Measurements from ENCODE around the gene PACSIN1.

Gene PACSIN1

DNA sequence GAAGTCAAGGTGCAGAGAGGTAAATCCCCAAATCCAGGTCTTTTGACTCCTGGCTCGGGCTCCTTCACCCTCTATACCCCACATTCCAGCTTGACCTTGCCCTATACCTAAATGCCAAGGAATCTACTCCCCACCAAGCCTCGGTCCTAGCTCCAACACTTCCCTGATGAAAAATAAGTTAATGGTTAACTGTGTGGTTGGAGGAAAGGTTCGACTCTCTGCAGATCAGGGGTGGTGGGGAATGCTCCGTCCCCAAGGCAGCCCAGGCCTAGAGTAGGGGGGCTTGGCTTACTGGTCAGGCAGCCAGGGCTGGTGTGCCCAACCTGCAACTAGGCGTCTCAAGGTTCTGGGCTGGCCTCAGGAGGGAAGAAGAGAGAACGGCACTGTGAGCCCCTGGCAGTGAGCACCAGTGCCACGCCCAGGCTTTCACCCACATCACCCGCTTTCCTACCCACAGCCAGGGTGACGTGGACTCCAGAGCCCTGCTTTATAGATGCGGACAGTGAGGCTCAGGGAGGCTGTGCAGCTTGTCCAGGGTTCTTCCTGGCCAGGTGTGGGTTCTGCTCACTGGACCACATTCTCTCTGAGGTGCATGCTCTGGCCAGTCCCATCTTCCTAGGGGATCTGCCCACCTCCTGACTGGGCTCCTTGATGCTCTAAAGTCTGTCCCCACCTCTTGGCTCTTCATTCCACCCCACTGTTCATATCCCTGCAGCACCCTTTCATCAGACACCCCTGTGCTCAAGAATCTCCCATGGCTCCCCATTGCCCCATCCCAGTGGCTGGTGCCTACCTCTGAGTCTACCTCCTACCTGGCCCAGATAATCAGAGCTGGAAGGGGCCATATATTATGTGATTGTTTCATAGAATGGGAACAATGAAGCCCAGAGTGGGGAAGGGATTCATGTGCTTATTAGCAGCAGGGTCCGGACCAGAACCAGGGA, 82.1 kb downstream of the PACSIN1 start:
- no peak for DNase-seq

DNA sequence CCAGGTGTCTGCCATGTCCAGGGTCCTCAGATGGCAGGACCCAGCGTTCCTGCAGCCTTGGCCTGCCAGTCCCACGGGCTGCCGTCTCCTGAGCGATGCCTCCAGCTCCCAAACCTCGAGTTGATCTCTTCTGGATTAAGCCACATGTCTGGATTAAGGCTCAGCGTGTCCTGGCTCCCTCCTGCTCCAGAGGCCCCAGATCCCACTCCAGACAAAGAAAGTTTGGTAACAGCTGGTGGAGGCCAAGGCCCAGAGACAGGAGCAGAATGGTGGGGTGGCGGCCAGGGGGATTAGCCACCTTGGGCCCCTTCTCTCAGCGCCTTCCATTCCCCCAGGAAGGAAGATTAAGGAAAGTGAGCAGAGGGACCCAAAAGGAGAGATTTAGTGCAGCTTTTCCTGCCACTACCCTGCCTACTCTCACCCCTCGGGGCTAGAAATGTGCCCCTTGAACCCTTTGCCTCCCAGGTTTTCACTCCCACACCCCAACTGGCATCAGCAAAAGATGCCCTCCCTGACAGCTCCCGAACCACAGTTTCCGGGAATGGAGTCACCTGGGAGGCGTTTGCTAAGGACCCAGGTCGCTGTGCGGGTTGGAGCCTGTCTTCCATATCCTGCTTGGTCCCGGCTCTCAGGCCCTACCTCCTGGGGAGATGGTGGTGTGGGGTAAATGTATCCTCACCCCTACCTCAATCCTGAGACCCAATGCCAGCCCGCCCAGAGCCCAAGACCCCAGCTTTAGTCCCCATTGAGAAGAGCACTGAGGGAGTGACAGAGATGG, 83.3 kb downstream of the PACSIN1 start:
- DNase-seq = no peak

DNA sequence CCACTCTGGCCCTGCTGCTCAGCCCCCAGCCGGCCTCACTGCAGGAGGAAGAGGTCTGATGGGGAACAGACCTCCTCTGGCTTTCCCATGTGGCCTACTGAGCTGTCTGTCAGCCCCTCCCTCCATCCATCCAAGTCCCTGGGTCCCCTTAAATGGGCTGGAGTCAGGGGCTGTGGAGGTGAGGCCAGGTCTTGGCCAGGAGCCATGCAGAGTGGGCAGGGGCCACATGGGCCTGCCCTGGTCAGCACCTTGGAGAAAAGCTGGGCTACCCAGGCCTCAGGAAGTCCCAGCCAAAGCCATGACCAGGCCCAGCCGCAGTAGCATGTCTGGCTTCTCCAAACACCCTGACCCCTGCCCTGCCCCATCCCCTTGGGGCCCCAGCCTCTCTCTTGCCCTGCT, 83.9 kb downstream of the PACSIN1 start:
- no peak for DNase-seq

DNA sequence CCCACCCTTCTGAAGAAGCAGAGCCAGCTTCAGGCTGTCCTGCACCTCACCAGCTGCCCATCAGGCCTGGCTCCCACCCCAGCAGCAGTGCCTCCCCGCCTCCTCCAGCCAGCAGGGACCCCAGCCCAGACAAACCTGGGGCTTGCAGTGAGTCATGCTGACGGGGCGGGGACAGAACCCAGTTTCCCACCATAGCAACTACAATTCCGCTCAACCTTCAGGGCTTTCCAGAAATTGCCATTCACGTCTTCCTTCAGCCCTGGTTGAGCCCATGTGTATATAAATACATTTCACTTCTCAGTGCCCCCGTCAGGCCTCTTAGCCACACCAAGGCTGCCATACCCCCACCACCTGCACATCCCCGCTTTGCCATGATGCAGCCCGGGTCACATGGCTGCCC, 85.8 kb downstream of the PACSIN1 start:
- DNase-seq = no peak

DNA sequence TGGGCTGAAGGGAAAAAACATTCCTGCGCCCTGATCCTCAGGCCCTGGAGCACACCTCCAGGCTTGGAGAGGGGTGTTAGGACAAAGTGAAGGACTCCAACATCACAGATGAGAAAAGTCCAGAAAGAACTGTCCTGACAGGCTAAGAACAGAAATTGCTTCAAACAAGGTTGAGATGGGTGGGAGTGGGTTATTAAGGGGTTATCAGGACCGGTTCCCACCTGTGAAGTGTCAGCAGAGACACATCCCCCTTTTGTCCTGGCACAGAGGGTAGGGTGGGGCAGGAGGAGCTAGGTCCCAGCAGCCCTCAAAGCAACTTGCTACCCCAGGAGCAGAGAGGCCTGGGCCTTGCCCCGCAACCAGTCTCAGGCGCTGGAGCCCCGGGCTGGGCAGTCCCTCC, 86.7 kb downstream of the PACSIN1 start:
- no peak for DNase-seq

DNA sequence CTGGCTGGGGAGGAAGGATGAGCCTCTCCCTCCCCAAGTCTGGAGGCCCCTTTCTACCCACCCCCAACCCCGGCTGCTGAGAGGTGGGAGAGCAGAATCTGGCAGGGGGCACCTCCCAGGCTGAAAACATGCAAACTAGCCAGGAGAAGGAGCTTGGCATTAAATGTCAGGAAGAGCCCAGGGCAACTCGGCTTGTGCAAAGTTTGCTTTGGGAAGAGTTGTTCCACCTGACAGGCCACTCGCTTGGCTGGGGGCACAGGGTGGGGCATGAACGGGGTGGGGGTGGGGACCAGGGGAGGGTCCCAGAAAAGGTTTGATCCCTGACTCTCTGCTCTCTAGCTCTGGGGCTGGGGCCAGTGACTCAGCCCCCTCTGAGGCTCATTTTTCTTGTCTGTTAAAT, 87.3 kb downstream of the PACSIN1 start:
- no peak for DNase-seq

DNA sequence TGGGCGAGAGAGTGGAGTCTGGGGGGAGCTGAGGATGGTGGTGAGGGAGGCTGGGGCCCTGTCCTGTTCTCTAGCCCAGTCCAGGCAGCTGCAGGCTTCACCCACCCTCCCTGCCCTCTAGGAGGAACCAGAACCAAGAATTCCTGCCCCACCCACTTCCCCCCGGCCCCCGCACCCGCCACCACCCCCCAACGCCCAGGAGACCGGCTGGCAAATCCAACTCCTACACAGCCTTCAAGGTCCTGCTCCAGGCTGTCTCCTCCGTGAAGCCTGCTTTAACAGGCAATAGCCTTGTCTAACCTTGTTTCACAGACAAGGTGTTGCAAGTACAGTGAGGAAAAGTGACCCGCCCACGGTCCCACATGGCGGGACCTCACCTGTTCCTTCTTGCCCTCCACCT, 87.9 kb downstream of the PACSIN1 start:
- DNase-seq = no peak

DNA sequence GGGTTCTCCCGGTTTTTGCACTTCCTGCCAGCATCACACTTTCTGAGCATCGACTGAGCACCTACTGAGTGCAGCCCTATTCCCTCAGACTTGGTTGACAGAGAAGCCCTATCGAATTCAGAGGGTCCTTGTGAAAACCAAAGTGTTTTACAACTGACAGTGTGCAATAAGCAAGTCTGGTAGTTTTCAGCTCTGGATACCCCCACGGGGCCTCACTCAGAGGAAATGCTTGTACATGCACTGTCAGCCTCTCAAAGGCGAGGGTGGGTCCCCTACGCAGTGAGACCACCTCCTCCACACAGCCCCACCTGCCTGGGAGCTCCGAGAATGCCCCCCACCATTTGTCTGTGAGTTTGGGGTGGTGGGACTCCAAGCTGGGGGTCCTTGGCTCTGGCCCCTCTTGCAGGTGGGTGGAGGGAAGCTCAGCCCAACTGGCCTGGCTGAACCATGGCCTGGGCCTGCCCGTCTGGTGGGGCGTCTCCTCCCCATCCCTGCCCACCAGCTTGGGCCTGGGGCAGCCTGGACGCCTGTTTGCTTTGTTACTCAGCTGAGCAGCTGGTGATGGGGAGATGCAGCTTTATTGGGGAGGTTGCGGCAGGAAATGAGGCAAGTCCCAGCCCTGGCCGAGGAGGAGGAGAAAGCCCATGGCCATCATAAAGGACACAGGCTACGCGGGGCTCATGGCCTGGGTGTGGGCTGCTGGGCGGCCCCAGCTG, 88.6 kb downstream of the PACSIN1 start:
- no peak for DNase-seq

DNA sequence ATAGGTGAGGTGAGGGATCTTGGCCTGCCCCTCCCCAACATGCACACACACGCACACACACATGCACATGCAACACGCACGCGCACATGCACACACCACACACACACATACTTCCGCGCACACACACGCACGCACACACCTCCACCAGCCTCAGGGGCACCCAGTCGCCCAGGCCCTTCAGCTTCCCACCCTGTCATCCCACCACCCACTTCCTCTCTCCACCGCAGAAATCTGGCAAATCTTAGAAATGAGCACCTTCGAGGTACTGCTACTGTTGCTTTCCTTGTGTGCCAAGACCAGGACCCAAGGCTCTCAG, 89.1 kb downstream of the PACSIN1 start:
- DNase-seq = no peak

DNA sequence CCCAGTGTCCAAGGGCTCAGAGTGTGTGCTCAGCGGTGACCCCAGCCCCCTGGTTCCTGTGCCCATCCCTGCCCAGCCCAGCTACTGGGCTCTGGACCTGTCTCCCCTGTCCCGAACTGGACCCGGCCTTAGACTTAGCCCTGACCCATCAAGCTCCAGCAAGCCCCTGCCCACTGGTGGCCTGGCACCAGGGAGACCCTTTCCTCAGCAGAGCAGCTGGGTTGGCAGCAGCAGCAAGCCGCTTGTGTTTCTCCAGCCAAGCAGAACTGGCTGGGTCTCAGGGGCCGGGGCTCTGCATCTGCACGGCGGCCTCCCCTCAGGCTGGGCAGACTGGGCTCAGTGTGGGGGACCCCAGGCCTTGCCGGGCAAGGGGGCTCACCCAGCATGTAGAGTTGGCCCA, 89.5 kb downstream of the PACSIN1 start:
- no peak for DNase-seq

DNA sequence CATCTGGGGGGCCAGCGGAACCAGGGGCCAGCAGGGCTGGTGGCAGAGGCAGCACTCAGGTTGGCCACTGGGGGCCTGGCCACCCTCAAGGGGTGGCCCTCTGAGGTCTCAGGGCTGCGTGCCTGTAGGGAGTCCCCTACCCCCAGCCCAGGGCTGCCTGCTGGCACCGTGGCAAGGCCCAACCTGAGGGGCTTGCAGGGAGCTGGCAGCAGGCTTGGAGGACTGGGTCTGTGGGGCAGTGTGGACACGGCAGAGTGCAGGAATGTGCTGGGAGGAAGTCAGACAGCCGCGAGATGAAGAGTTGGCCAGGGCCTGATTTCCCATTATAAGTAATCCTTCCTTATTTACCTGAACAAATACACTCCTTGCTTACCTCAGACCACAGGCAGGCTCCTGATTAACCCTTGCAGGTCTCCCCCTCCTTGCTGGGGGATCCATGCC, 90.2 kb downstream of the PACSIN1 start, which contains the start of gene SPDEF:
SPDEF (minus strand) TSS at position 299 of the 441 bp plus-strand sequence. CDS start 11,874 bp downstream, outside the sequence.
- no peak for DNase-seq

DNA sequence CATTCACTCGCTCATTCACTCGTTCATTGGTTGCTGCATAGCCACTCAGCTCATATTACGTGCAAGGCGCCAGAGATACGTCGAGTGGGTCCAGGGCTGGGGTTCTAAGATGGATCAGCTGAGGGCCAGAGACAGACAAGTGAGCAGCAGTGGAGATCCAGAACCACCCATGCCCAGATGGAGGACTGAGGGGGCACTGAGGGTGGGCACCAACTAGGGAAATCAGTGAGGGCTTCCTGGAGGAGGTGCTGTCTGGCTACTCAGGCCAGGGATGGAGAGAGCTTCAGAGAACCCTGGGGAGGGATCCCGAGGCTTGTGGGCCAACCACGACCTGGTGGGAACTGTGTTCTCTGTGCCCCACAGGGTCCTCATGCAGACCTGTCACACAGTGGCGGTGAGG, 90.6 kb downstream of the PACSIN1 start:
- no peak for DNase-seq

DNA sequence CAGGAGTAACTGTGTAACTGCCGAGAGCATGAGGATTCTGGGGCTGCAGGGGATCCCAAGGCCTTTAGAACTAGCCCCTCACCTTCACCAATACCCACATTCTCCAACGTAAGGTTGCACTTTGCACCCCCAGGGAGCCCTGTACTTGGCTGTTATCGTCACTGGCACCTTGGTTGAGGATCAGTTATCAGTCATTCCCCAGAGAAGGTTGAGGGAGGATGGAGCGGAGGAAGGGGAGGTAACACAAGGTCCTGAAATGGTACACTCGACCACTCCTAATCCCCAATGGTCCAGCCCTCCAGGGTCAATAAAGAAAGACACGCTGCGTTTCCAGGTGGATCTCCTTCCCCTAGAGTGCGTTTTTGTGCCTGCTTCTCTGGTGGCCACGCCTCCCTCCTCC, 91.4 kb downstream of the PACSIN1 start:
- no peak for DNase-seq

DNA sequence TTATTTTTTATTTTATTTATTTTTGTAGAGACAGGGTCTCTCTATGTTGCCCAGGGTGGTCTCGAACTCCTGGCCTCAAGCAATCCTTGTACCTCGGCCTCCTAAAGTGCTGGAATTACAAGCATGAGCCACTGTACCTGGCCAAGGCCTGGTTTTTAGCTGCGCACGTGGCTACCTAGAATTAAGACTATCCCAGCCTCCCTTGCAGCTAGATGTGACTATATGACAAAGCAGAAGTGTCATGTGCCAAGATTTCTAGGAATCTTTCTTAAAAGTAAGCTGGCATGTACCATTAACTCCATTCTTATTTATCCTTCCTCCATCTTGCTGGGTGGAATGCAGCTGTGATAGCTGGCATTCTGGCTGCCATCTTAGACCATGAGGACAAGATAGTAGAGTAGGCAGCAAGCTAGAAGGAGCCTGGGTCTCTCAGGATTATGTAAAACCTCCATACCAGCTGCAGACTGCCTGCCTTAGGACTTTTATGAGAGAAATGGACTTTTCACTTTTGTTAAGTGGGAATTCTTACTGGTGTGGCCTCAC, 92.4 kb downstream of the PACSIN1 start:
- no peak for DNase-seq

DNA sequence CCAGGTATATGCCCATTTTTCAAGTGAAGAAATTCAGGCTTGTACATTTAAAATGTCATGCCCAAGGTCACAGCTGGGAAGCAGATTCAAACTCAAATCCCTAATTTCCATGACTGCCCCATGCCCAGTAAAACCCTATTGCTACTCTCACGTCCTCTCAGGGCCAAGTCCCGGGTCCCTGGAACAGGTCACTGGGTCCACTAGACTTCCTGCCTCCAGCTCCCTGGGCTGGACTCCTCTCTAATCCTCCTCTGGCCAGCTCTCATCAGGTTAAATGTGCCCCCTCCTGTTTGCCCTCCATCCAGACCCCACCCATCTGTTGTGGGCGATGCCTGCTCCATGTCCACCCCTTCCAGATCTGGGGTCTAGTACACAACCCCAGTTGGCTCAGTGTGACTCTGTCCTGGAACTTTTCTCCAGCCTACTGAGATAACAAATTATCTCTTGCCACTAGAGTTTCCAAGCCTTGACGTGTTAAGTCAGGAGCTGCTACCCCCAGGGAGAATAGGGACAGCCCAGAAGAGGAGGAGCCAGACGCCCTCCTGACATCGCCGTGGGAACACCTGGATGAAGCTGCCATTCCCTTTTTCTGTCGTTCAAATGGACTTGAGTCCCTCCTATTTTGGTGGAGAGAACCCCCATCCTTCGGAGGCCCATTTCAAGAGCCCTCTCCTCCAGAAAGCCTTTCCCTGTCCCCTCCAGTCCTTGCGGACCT, 93.9 kb downstream of the PACSIN1 start:
- no peak for DNase-seq

DNA sequence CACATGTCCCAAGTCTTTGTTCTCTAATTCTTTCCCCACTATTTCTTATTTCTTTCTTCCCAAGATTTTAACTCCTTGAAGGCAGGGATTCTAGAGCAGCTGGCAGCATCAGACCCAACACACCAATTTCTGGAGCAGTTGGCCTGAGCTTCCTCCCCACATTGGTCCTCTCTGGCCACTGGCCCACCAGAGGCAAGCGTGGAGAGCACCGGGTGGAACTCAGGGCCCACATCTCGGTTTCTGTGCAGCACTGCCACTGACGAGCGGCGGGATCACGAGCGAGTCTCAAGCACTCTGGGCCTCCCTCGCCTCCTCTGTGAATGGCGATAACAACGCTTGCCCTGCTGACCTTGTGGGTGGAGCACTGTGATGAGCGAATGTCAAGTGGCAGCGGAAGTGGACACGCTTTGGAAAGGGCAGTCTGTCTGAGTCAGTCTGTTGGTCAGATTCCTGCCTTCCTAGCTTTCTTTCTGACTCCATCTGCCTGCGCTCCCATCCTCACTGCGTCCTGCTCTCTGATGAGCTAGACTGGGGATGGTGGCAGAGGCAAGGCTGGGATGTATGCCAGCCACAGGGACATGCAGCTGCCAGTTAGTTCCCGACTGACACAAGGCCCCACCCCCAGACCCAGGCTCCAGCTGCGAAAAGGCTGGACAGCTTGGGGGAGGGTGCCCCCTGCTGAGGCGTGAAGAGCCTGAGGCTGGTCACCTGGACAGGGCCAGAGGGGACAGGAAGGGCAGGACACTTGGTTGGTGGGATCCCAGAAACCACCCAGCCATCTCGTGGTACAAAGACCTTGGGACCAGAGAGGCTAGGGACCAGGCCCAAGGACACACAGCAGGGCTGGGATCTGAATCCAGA, 94.7 kb downstream of the PACSIN1 start:
- DNase-seq = no peak

DNA sequence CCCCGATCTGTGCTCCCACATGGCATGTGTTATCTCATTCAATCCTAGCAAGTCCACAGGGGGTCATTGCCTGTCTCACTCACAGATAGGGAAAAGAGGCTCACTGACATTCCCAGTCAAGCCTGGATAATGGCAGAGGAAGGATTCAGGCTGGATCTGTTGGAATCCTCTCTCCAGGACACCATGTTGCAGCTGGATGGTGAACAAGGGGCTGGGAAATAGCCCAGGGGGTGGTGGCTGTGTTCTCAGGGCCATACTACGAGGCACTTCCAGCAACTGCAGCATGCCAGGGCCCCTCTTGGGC, 95.3 kb downstream of the PACSIN1 start:
- no peak for DNase-seq

DNA sequence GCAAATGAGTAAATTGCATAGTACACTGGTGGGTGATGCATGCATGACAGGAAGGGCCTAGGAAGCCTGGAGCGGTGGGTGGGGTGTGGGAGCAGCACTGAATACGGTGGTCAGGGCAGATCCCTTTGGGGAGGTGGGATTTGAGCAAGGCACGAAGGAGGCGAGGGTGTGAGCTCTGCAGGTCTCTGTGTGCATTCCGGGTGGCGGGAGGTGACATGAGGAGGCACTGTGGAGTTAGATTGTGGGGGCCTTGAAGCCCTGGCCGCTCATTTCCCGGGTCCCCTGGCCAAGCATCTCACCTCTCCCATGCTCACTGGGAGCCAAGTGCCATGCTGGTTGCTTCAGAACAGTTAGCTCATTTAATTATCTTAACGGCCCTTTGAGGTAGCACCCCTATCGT, 96.5 kb downstream of the PACSIN1 start:
- no peak for DNase-seq

DNA sequence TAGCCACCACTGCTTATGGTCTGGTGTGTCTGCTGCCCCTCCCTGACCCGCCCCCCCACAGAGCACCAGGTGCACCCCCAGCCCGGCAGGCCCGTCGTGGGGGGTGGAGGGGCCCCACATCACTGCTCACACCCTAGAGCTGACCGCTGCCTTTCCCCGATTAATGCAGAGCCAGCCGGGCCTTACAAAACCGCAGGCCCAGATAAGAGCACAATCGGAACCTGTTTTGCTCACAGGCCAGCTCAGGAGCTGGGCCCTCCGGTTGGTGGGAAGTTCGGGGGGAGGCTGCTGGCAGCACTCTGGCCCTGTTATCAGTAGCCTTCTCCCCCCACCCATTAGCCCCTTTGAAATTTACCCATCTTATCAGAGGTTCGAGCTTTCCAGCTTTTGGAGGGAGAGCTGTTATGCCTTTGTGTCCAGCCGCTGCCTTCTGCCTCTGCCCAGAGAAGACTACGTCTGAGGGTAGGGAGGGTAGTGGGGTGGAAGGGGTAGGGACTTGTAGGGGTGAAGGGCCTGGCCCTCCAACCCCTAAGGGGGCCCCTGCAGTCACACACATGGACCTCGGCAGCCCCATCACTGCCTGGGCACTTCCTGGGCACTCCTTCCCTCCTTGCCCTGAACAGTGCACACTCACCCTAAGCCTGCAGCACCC, 97.1 kb downstream of the PACSIN1 start:
- DNase-seq = no peak

DNA sequence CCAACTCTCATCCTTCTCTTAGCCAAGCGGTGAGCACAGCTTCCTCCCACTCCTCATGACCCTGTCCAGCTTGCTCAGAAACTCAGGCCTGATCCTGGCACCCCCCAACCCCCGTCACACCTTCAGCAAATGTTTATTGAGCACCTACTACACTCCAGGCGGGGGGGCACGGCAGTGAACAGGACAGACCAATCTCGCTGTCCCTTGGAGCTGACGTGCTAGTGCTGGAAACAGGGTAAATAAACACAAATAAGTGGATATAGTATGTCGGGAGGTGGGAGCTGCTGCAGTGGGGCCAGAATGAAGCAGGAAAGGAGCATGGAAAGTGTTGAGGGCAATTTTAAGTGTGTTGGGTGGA, 97.6 kb downstream of the PACSIN1 start:
- DNase-seq = no peak

DNA sequence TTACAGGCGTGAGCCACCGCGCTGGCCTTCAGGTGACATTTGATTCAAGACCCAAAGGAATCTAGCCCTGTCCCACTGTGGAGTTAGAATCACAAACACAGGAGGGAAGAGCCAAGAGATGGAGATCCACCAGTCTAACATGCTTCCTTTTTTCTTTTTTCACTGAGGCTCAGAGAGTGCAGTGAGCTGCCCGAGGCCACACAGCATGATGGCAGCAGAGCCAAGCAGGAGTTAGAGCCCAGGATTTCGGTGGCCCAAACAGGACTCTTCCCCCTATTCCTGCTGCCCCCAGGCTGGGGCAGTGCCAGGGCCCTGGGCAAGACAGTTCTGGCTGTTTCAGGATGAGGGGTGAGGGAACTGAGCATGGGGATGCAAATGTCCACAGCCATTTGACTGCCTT, 98.3 kb downstream of the PACSIN1 start:
- no peak for DNase-seq
